ENCODE data around the gene ABCC10. TPM values are rescaled to one million over a fixed set of nuclear protein-coding genes. Genes with fewer than 3 reads are reported as not detected.
"Not testable (repeated sequence)": the region's sequence is repeated elsewhere in the genome, so short reads cannot be mapped to it uniquely, and the experiment has no call there.

The ABCC10 gene
- total RNA-seq, 1 donor = 26.4 TPM

DNA sequence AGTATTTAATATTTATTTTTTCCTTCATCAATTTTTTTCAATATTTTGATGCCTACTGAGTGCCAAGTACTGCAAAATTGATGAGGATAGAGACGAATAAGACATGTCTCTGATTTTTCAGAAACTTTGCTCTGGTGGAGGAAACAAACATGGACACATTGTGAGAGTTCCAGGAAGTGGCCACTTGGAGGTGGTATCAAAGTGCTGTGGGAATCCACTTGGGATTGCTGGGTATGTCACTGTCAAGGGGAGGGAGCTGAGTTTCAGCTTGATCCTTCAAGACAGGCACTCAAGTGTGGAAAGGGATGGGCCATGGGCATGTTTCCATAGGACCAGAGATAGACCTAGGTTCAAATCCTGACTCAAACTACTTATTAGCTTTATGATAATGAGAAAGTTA is 24.5 kb upstream of the ABCC10 start:
- TF ChIP-seq, protein P1, sequence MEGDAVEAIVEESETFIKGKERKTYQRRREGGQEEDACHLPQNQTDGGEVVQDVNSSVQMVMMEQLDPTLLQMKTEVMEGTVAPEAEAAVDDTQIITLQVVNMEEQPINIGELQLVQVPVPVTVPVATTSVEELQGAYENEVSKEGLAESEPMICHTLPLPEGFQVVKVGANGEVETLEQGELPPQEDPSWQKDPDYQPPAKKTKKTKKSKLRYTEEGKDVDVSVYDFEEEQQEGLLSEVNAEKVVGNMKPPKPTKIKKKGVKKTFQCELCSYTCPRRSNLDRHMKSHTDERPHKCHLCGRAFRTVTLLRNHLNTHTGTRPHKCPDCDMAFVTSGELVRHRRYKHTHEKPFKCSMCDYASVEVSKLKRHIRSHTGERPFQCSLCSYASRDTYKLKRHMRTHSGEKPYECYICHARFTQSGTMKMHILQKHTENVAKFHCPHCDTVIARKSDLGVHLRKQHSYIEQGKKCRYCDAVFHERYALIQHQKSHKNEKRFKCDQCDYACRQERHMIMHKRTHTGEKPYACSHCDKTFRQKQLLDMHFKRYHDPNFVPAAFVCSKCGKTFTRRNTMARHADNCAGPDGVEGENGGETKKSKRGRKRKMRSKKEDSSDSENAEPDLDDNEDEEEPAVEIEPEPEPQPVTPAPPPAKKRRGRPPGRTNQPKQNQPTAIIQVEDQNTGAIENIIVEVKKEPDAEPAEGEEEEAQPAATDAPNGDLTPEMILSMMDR (IDR thresholded peaks at IDR 0.05; ENCODE audit: extremely low read depth, low read depth, low read length) = no peak
- no peak for DNase-seq (ENCODE audit: insufficient read length, low spot score, missing footprints)

DNA sequence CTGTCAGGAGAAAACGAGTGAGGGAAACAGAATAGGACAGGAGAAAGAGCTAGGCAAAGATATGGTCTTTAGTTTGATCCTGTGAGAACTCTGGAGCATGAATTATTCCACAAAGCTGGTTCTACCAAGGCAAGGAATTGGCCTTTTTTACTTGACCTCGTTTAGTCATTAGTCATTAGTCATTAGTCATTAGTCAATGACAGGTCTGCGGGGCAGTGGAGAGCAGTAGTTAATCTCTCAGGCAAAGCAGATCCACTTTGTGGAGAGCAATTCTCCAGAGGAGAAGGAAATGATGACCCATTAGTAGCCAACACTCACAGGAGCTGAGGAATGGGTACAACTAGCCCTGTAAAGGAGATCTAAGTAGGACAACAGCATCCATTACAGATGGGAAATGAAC is 22.0 kb upstream of the ABCC10 start:
- no peak overlapping the region for H3K4me2 ChIP-seq (ENCODE audit: insufficient read depth, low read length)
- TF ChIP-seq, protein P1 (IDR thresholded peaks at IDR 0.05; ENCODE audit: extremely low read depth, low read depth, low read length) = no peak
- H4K20me1 ChIP-seq (ENCODE audit: insufficient read depth, low read length) = no peaks in the 10 kb centered on the region
- H3K36me3 ChIP-seq (ENCODE audit: insufficient read depth, low read length) = no peaks in the 10 kb centered on the region
- no peak overlapping the region for H3K27ac ChIP-seq (ENCODE audit: low read depth, low read length)
- no peak overlapping the region for H3K4me3 ChIP-seq (ENCODE audit: insufficient read depth, low read length)
- no peak for DNase-seq (ENCODE audit: insufficient read length, low spot score, missing footprints)
- H3K27me3 ChIP-seq (ENCODE audit: insufficient read depth, low read length) = peaks cover 11% of the 10 kb centered on the region
- H3K4me1 ChIP-seq (ENCODE audit: insufficient read depth, low read length) = no peaks in the 10 kb centered on the region
- H3K9me3 ChIP-seq (ENCODE audit: low read depth, low read length) = no peaks in the 10 kb centered on the region
- H2AFZ ChIP-seq (ENCODE audit: low read length) = no peak overlapping the region
- H3K79me2 ChIP-seq (ENCODE audit: insufficient read depth, low read length) = no peaks in the 10 kb centered on the region

More for the DNA sequence above, 24.5 kb upstream of the ABCC10 start:
- Histone ChIP-seq H3K4me2 (ENCODE audit: insufficient read depth, low read length) (no peak overlapping the region), H3K27ac (ENCODE audit: low read depth, low read length) (no peak overlapping the region), H4K20me1 (ENCODE audit: insufficient read depth, low read length) (no peaks in the 10 kb centered on the region), H3K27me3 (ENCODE audit: insufficient read depth, low read length) (peaks cover 13% of the 10 kb centered on the region), H3K4me3 (ENCODE audit: insufficient read depth, low read length) (no peak overlapping the region), H3K4me1 (ENCODE audit: insufficient read depth, low read length) (no peaks in the 10 kb centered on the region), H2AFZ (ENCODE audit: low read length) (no peak overlapping the region), H3K79me2 (ENCODE audit: insufficient read depth, low read length) (no peaks in the 10 kb centered on the region), H3K9me3 (ENCODE audit: low read depth, low read length) (no peaks in the 10 kb centered on the region), H3K36me3 (ENCODE audit: insufficient read depth, low read length) (no peaks in the 10 kb centered on the region)

DNA sequence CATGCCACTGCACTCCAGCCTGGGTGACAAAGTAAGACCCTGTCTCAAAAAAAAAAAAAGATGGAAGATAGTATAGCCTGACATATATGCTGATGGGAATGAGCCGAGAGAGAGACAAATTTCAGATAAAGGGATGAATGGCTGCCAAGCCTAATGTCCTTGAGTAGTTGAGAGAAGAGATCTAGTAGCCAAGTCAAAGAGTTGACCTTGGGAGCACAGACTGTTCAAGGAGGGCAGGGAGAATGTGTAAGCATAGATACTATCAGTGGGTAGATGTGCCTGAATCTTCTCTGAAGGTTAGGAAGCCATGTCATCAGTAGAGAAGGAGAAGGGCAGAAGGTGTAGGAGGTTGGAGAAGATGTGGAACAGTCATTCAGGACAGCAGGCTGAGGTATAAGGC is 20.0 kb upstream of the ABCC10 start:
- no peaks in the 10 kb centered on the region for H3K79me2 ChIP-seq (ENCODE audit: insufficient read depth, low read length)
- no peaks in the 10 kb centered on the region for H3K36me3 ChIP-seq (ENCODE audit: insufficient read depth, low read length)
- H4K20me1 ChIP-seq (ENCODE audit: insufficient read depth, low read length) = no peaks in the 10 kb centered on the region
- H2AFZ ChIP-seq (ENCODE audit: low read length) = no peak overlapping the region
- peaks cover 13% of the 10 kb centered on the region for H3K27me3 ChIP-seq (ENCODE audit: insufficient read depth, low read length)
- no peak overlapping the region for H3K4me2 ChIP-seq (ENCODE audit: insufficient read depth, low read length)
- H3K27ac ChIP-seq (ENCODE audit: low read depth, low read length) = no peak overlapping the region
- no peak for DNase-seq (ENCODE audit: insufficient read length, low spot score, missing footprints)
- TF ChIP-seq, protein P1 (IDR thresholded peaks at IDR 0.05; ENCODE audit: extremely low read depth, low read depth, low read length) = no peak
- no peak overlapping the region for H3K4me3 ChIP-seq (ENCODE audit: insufficient read depth, low read length)
- no peaks in the 10 kb centered on the region for H3K4me1 ChIP-seq (ENCODE audit: insufficient read depth, low read length)
- no peaks in the 10 kb centered on the region for H3K9me3 ChIP-seq (ENCODE audit: low read depth, low read length)

DNA sequence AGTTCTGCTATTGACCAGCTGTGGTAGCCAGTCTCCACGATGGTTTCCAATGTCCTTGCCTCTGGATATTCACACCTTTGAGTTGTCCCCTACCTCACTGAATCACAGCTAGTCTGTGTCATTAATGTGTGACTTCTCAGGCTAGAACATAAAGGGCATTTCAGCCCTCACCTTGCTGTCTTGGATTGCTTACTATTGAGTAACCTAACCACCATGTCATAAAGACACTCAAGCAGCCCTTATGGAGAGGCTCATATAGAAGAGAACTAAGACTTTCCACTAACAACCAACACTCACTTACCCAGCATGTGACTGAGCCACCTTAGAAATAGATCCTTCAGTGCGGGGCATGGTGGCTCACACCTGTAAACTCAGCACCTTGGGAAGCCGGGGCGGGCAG is 19.1 kb upstream of the ABCC10 start:
- no peak overlapping the region for H3K4me2 ChIP-seq (ENCODE audit: insufficient read depth, low read length)
- no peaks in the 10 kb centered on the region for H3K4me1 ChIP-seq (ENCODE audit: insufficient read depth, low read length)
- no peaks in the 10 kb centered on the region for H3K79me2 ChIP-seq (ENCODE audit: insufficient read depth, low read length)
- no peak overlapping the region for H3K27ac ChIP-seq (ENCODE audit: low read depth, low read length)
- H3K27me3 ChIP-seq (ENCODE audit: insufficient read depth, low read length) = peaks cover 13% of the 10 kb centered on the region
- no peak for DNase-seq (ENCODE audit: insufficient read length, low spot score, missing footprints)
- H3K9me3 ChIP-seq (ENCODE audit: low read depth, low read length) = no peaks in the 10 kb centered on the region
- no peaks in the 10 kb centered on the region for H4K20me1 ChIP-seq (ENCODE audit: insufficient read depth, low read length)
- H3K36me3 ChIP-seq (ENCODE audit: insufficient read depth, low read length) = no peaks in the 10 kb centered on the region
- TF ChIP-seq, protein P1 (IDR thresholded peaks at IDR 0.05; ENCODE audit: extremely low read depth, low read depth, low read length) = no peak
- no peak overlapping the region for H3K4me3 ChIP-seq (ENCODE audit: insufficient read depth, low read length)
- H2AFZ ChIP-seq (ENCODE audit: low read length) = no peak overlapping the region

DNA sequence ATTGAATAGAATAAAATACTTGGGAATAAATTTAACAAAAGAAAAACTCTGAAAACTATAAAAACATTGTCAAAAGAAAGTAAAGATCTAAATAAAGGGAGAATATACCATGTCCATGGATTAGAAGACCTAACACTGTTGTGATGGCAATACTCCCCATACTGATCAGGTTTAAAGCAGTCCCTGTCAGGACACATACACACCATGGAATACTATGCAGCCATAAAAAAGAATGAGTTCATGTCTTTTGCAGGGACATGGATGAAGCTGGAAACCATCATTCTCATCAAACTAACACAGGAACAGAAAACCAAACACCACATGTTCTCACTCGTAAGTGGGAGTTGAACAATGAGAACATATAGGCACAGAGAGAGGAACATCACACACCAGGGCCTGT is 16.6 kb upstream of the ABCC10 start:
- H3K79me2 ChIP-seq (ENCODE audit: insufficient read depth, low read length); H3K27me3 ChIP-seq (ENCODE audit: insufficient read depth, low read length); H3K4me2 ChIP-seq (ENCODE audit: insufficient read depth, low read length); H2AFZ ChIP-seq (ENCODE audit: low read length); H3K27ac ChIP-seq (ENCODE audit: low read depth, low read length); H4K20me1 ChIP-seq (ENCODE audit: insufficient read depth, low read length); H3K36me3 ChIP-seq (ENCODE audit: insufficient read depth, low read length); DNase-seq (ENCODE audit: insufficient read length, low spot score, missing footprints); H3K4me3 ChIP-seq (ENCODE audit: insufficient read depth, low read length); H3K9me3 ChIP-seq (ENCODE audit: low read depth, low read length); H3K4me1 ChIP-seq (ENCODE audit: insufficient read depth, low read length): not testable (repeated sequence)
